B cell (primary cell): ENCODE results near the gene GUCY2D. TPM values are rescaled to one million over a fixed set of nuclear protein-coding genes. Genes with fewer than 3 reads are reported as not detected.

Source experiments
- ATAC-seq: fragments of 200-7000 bp; cut with Tn5 transposase; one replicate; pipeline ENCODE4 v1.10.0; 2021; ENCODE audit warnings: low read depth, mild to moderate bottlenecking, moderate number of reproducible peaks, moderate library complexity
- CTCF ChIA-PET: fragments of 350-600 bp; sonication (Branson Sonifier 250); formaldehyde crosslinking; loops from one replicate; lab custom pipeline; 2021; ENCODE audit warnings: antibody characterized with exemption, inconsistent platforms; lab: Charles Lee
- POLR2A ChIA-PET: fragments of 350-600 bp; sonication (Branson Sonifier 250); formaldehyde crosslinking; loops from one replicate; lab custom pipeline; 2021; ENCODE audit warnings: antibody characterized with exemption; lab: Charles Lee
- DNase-seq: peaks from one replicate; pipeline ENCODE4 v3.0.0; 2013
- H2AFZ ChIP-seq: 2 replicates; pipeline ENCODE4 v1.6.1; 2012; ENCODE audit warnings: mild to moderate bottlenecking, low read depth, low read length; ENCODE audit not compliant: insufficient read depth, poor library complexity, severe bottlenecking
- H3K27ac ChIP-seq, 2 donors: 1 replicate in 1 of 2; 2 replicates in 1 of 2; pipeline ENCODE4 v1.5.1; 2012 to 2013; ENCODE audit warnings: low read length in 2 of 2, mild to moderate bottlenecking in 2 of 2, moderate library complexity in 1 of 2
- H3K27me3 ChIP-seq, 4 experiments: fragments of 200-600 bp in 1 of 4; sonication (generic) in 1 of 4; replicated peaks in 1 of 4; 1 replicate in 2 of 4; 2 replicates in 2 of 4; pipeline versions ENCODE4 v1.6.1 to v1.7.0; 2013 to 2016; ENCODE audit warnings: low read length in 3 of 4, mild to moderate bottlenecking in 2 of 4, mixed read lengths in 1 of 4, moderate library complexity in 1 of 4; ENCODE audit not compliant: insufficient read depth in 4 of 4, control insufficient read depth in 3 of 4; ENCODE audit errors: control extremely low read depth in 1 of 4
- H3K36me3 ChIP-seq, 2 experiments: replicated peaks in 1 of 2; 1 replicate in 1 of 2; 2 replicates in 1 of 2; pipeline versions ENCODE4 v1.6.1 to v1.7.1; 2013; ENCODE audit warnings: low read length in 1 of 2; ENCODE audit not compliant: insufficient read depth in 2 of 2, control insufficient read depth in 1 of 2; ENCODE audit errors: control extremely low read depth in 1 of 2, extremely low read depth in 1 of 2
- H3K4me1 ChIP-seq, 2 donors: fragments of 200-600 bp in 1 of 2; sonication (generic) in 1 of 2; 1 replicate in 1 of 2; 2 replicates in 1 of 2; pipeline versions ENCODE4 v1.5.1 to v1.6.1; 2013 to 2017; ENCODE audit warnings: low read length in 2 of 2; ENCODE audit not compliant: control insufficient read depth in 2 of 2, insufficient read depth in 2 of 2
- H3K4me2 ChIP-seq: replicated peaks from 2 replicates; pipeline ENCODE3; 2012; ENCODE audit warnings: mild to moderate bottlenecking, low read depth, low read length; ENCODE audit not compliant: poor library complexity, severe bottlenecking
- H3K4me3 ChIP-seq, 5 experiments: fragments of 200-600 bp in 1 of 5; sonication (generic) in 1 of 5; 1 replicate in 3 of 5; 2 replicates in 2 of 5; pipeline versions ENCODE4 v1.5.1 to v1.7.0; 2011 to 2016; ENCODE audit warnings: low read length in 4 of 5, mild to moderate bottlenecking in 4 of 5, low read depth in 2 of 5, control low read depth in 1 of 5, moderate library complexity in 1 of 5; ENCODE audit not compliant: insufficient read depth in 1 of 5; ENCODE audit errors: control extremely low read depth in 1 of 5, extremely low read depth in 1 of 5
- H3K79me2 ChIP-seq: fragments of 200-600 bp; sonication (generic); one replicate; pipeline ENCODE4 v1.6.0; 2016; ENCODE audit warnings: low read length; ENCODE audit not compliant: control insufficient read depth, insufficient read depth
- H3K9ac ChIP-seq: fragments of 200-600 bp; sonication (generic); 2 replicates; pipeline ENCODE4 v1.6.1; 2017; ENCODE audit warnings: mild to moderate bottlenecking, low read length, moderate library complexity
- H3K9me3 ChIP-seq, 3 donors: one replicate each; pipeline versions ENCODE4 v1.6.1 to v1.7.1; 2013; ENCODE audit warnings: low read length in 2 of 3; ENCODE audit not compliant: control insufficient read depth in 2 of 3, insufficient read depth in 1 of 3; ENCODE audit errors: control extremely low read depth in 1 of 3
- H4K20me1 ChIP-seq: 2 replicates; pipeline ENCODE4 v1.6.0; 2012; ENCODE audit warnings: mild to moderate bottlenecking, low read length; ENCODE audit not compliant: insufficient read depth, control insufficient read depth, poor library complexity, severe bottlenecking
- H3K27ac Mint-ChIP-seq: one replicate; pipeline ENCODE4 v1.8.0; 2021; ENCODE audit warnings: mixed read lengths
- H3K27me3 Mint-ChIP-seq: one replicate; pipeline ENCODE4 v1.8.0; 2021; ENCODE audit warnings: mixed read lengths
- H3K4me1 Mint-ChIP-seq: one replicate; pipeline ENCODE4 v1.8.0; 2021; ENCODE audit warnings: mixed read lengths
- H3K4me3 Mint-ChIP-seq: one replicate; pipeline ENCODE4 v1.8.0; 2021; ENCODE audit warnings: mixed read lengths
- H3K9me3 Mint-ChIP-seq: one replicate; pipeline ENCODE4 v1.8.0; 2022; ENCODE audit warnings: mixed read lengths; ENCODE audit not compliant: insufficient read depth
- CTCF ChIP-seq: fragments of 200-600 bp; IDR thresholded peaks from one replicate; pipeline ENCODE4 v1.8.0; 2022; ENCODE audit warnings: antibody characterized with exemption, mild to moderate bottlenecking
- EZH2 ChIP-seq: IDR thresholded peaks from 2 replicates; pipeline ENCODE4 v1.6.1; 2012; ENCODE audit warnings: borderline replicate concordance, low read depth, mild to moderate bottlenecking, moderate library complexity, low read length; ENCODE audit not compliant: insufficient read depth, poor library complexity, severe bottlenecking
- WGBS: methylation state at CpG from one replicate; pipeline ENCODE4 v1.1.5; 2013; ENCODE audit warnings: missing lambda C conversion rate; ENCODE audit not compliant: insufficient coverage; 5-methylcytosine and 5-hydroxymethylcytosine counted together
- intact Hi-C: fragments of 100-400 bp; cut with micrococcal nuclease; formaldehyde crosslinking; loops from one replicate; pipeline ENCODE4 v1.10.0; 2022
- polyA plus RNA-seq: library from polyadenylated mRNA; depleted of rRNA; stranded (reverse); fragments of >200 nt; gene quantifications from 2 replicates; pipeline ENCODE4 v1.2.3, GENCODE V29; 2012
- total RNA-seq, 2 donors: library from RNA; stranded (reverse); fragments of 120-200 nt in 1 of 2; gene quantifications; 1 replicate in 1 of 2; 2 replicates in 1 of 2; pipeline versions ENCODE4 v1.2.3 to v1.2.4, GENCODE V29; 2013 to 2022

The GUCY2D gene
- total and polyA plus RNA-seq, 2 donors (not counting 1 experiment from before 2014, with no cell fraction given) = not detected

GRCh38 chr17:8019665-8020650 lies 17.5 kb downstream of the GUCY2D start:
- intact Hi-C loops = no loop called here
- H3K27me3 Mint-ChIP-seq = peaks cover 55% of the 10 kb centered on the region
- no peaks in the 10 kb centered on the region for H4K20me1 ChIP-seq
- no peaks in the 10 kb centered on the region for H3K36me3 ChIP-seq
- peaks cover 10% of the 10 kb centered on the region for H3K4me1 Mint-ChIP-seq
- H3K9ac ChIP-seq = no peak overlapping the region
- peaks cover 0 to 5% (median 0%) of the 10 kb centered on the region in 3 donors for H3K9me3 ChIP-seq
- no peaks in the 10 kb centered on the region for H3K9me3 Mint-ChIP-seq
- peaks cover 15 to 16% of the 10 kb centered on the region in 2 donors for H3K4me1 ChIP-seq
- no peak overlapping the region for H2AFZ ChIP-seq
- H3K4me3 Mint-ChIP-seq = no peak overlapping the region
- H3K79me2 ChIP-seq = no peaks in the 10 kb centered on the region
- no peak for ATAC-seq
- no peak overlapping the region for H3K4me2 ChIP-seq
- no peak overlapping the region for H3K27ac Mint-ChIP-seq
- no peak overlapping the region for H3K4me3 ChIP-seq
- 75% methylated on average over 12 of the region's 16 CpGs for WGBS
- no peak for TF ChIP-seq CTCF
- TF ChIP-seq EZH2 = no peak
- CTCF ChIA-PET = interaction anchor here (1.2 kb wide), 1 partner anchor 30 kb away, joined by 4 read pairs; no protein-coding TSS in a partner anchor
- POLR2A ChIA-PET = interaction anchor here (0.6 kb wide), 1 partner anchor 19 kb away, joined by 3 read pairs; the partner anchor contains the start of gene ALOX15B
- DNase-seq = no peak
- no peak overlapping the region for H3K27ac ChIP-seq
- H3K27me3 ChIP-seq = peaks cover 0 to 48% (median 19%) of the 10 kb centered on the region in 4 experiments
